Muscle layer of colon (tissue), 2 donors: ENCODE measurements around the gene NRL.

Source experiments
- H3K27ac ChIP-seq: one replicate; pipeline ENCODE4 v1.7.0; 2013; ENCODE audit warnings: low read depth, mild to moderate bottlenecking, low read length, moderate library complexity
- H3K27me3 ChIP-seq, 2 donors: one replicate each; pipeline ENCODE4 v1.7.0; 2013; ENCODE audit warnings: low read length in 2 of 2, mild to moderate bottlenecking in 2 of 2; ENCODE audit not compliant: insufficient read depth in 2 of 2, control insufficient read depth in 1 of 2
- H3K36me3 ChIP-seq: one replicate; pipeline ENCODE4 v1.7.0; 2013; ENCODE audit warnings: mild to moderate bottlenecking, low read length; ENCODE audit not compliant: insufficient read depth
- H3K4me1 ChIP-seq: one replicate; pipeline ENCODE4 v1.7.0; 2013; ENCODE audit warnings: mild to moderate bottlenecking, low read length; ENCODE audit not compliant: insufficient read depth
- H3K4me3 ChIP-seq, 2 donors: one replicate each; pipeline ENCODE4 v1.7.0; 2013; ENCODE audit warnings: low read length in 2 of 2, low read depth in 1 of 2, mild to moderate bottlenecking in 1 of 2, moderate library complexity in 1 of 2
- H3K9ac ChIP-seq: one replicate; pipeline ENCODE4 v1.7.0; 2013; ENCODE audit warnings: low read length
- H3K9me3 ChIP-seq: one replicate; pipeline ENCODE4 v1.7.0; 2013; ENCODE audit warnings: mild to moderate bottlenecking, low read length
- donor health status: abdominal sarcoma.
- donor health status: Adenocarcinoma of cecum.

The NRL gene

GRCh38 chr14:24114532-24115421, at the start of gene NRL, which contains the start of gene DCAF11:
Gene NRL (minus strand): TSS chr14:24114949. CDS start chr14:24082848, 32,101 bp downstream.
Gene DCAF11 (plus strand): TSS chr14:24114777. CDS start chr14:24115595, 818 bp downstream.
- no peaks in the 10 kb centered on the region for H3K9me3 ChIP-seq
- no peaks in the 10 kb centered on the region for H3K27me3 ChIP-seq
- H3K36me3 ChIP-seq = peaks cover 25% of the 10 kb centered on the region
- H3K9ac ChIP-seq = peak within 1 kb of the TSS; percentile 66
- peaks cover 19% of the 10 kb centered on the region for H3K4me1 ChIP-seq
- H3K4me3 ChIP-seq = peak within 1 kb of the TSS; percentile 84 to 87
- H3K27ac ChIP-seq = peak within 1 kb of the TSS; percentile 93

GRCh38 chr14:24162093-24162492, 47.3 kb upstream of the NRL start:
- H3K4me1 ChIP-seq = peaks cover 26% of the 10 kb centered on the region
- H3K9me3 ChIP-seq = no peaks in the 10 kb centered on the region
- H3K9ac ChIP-seq = peak overlapping the region; percentile 91
- H3K36me3 ChIP-seq = peaks cover 69% of the 10 kb centered on the region
- H3K4me3 ChIP-seq = peak overlapping the region; percentile 78 to 93
- no peaks in the 10 kb centered on the region for H3K27me3 ChIP-seq
- peak overlapping the region; percentile 94 for H3K27ac ChIP-seq

GRCh38 chr14:24160850-24161804, 46.4 kb upstream of the NRL start, which contains the start of gene IRF9:
Gene IRF9 (plus strand): TSS chr14:24161265. CDS start chr14:24162145, 880 bp downstream.
- peak within 1 kb of the TSS; percentile 78 to 93 for H3K4me3 ChIP-seq
- no peaks in the 10 kb centered on the region for H3K27me3 ChIP-seq
- peaks cover 26% of the 10 kb centered on the region for H3K4me1 ChIP-seq
- peak within 1 kb of the TSS; percentile 91 for H3K9ac ChIP-seq
- peaks cover 66% of the 10 kb centered on the region for H3K36me3 ChIP-seq
- H3K27ac ChIP-seq = peak within 1 kb of the TSS; percentile 94
- H3K9me3 ChIP-seq = no peaks in the 10 kb centered on the region

GRCh38 chr14:24160499-24160849, 45.7 kb upstream of the NRL start:
- H3K36me3 ChIP-seq = peaks cover 65% of the 10 kb centered on the region
- H3K27me3 ChIP-seq = no peaks in the 10 kb centered on the region
- no peaks in the 10 kb centered on the region for H3K9me3 ChIP-seq
- peaks cover 26% of the 10 kb centered on the region for H3K4me1 ChIP-seq
- peak overlapping the region; percentile 91 for H3K9ac ChIP-seq
- H3K4me3 ChIP-seq = no peak overlapping the region
- peak overlapping the region; percentile 94 for H3K27ac ChIP-seq

GRCh38 chr14:24159777-24160498, 45.2 kb upstream of the NRL start:
- Histone ChIP-seq H3K27me3 (no peaks in the 10 kb centered on the region), H3K9me3 (no peaks in the 10 kb centered on the region), H3K36me3 (peaks cover 65% of the 10 kb centered on the region), H3K4me3 (no peak overlapping the region), H3K9ac (no peak overlapping the region), H3K4me1 (peaks cover 26% of the 10 kb centered on the region), H3K27ac (peak overlapping the region; percentile 94)

- Histone ChIP-seq H3K36me3 (peaks cover 53% of the 10 kb centered on the region), H3K9ac (no peak overlapping the region), H3K27ac (no peak overlapping the region)
Measured at GRCh38 chr14:24157331-24157730, 42.6 kb upstream of the NRL start.

GRCh38 chr14:24156840-24157239, 42.1 kb upstream of the NRL start:
- no peak overlapping the region for H3K4me3 ChIP-seq
- no peak overlapping the region for H3K27ac ChIP-seq
- no peaks in the 10 kb centered on the region for H3K9me3 ChIP-seq
- H3K27me3 ChIP-seq = no peaks in the 10 kb centered on the region
- peaks cover 9% of the 10 kb centered on the region for H3K4me1 ChIP-seq
- no peak overlapping the region for H3K9ac ChIP-seq
- peaks cover 57% of the 10 kb centered on the region for H3K36me3 ChIP-seq

More at GRCh38 chr14:24157331-24157730, 42.6 kb upstream of the NRL start:
- Histone ChIP-seq H3K27me3 (no peaks in the 10 kb centered on the region), H3K9me3 (no peaks in the 10 kb centered on the region), H3K4me1 (peaks cover 14% of the 10 kb centered on the region), H3K4me3 (no peak overlapping the region)

GRCh38 chr14:24155100-24155499, 40.4 kb upstream of the NRL start:
- no peak overlapping the region for H3K9ac ChIP-seq
- no peaks in the 10 kb centered on the region for H3K27me3 ChIP-seq
- no peaks in the 10 kb centered on the region for H3K4me1 ChIP-seq
- H3K36me3 ChIP-seq = peaks cover 66% of the 10 kb centered on the region
- no peaks in the 10 kb centered on the region for H3K9me3 ChIP-seq
- H3K27ac ChIP-seq = no peak overlapping the region
- no peak overlapping the region for H3K4me3 ChIP-seq

- Histone ChIP-seq H3K9me3 (no peaks in the 10 kb centered on the region), H3K9ac (no peak overlapping the region), H3K4me3 (no peak overlapping the region), H3K27me3 (no peaks in the 10 kb centered on the region), H3K4me1 (peaks cover 20% of the 10 kb centered on the region), H3K36me3 (peaks cover 51% of the 10 kb centered on the region), H3K27ac (no peak overlapping the region)
Measured at GRCh38 chr14:24151404-24152080, 36.8 kb upstream of the NRL start.

- no peak overlapping the region for H3K27ac ChIP-seq
- peaks cover 50% of the 10 kb centered on the region for H3K36me3 ChIP-seq
Measured at GRCh38 chr14:24150993-24151392, 36.2 kb upstream of the NRL start.

More at GRCh38 chr14:24150993-24151392, 36.2 kb upstream of the NRL start:
- no peak overlapping the region for H3K4me3 ChIP-seq
- no peaks in the 10 kb centered on the region for H3K27me3 ChIP-seq
- H3K9ac ChIP-seq = no peak overlapping the region
- peaks cover 22% of the 10 kb centered on the region for H3K4me1 ChIP-seq
- H3K9me3 ChIP-seq = no peaks in the 10 kb centered on the region
